Measurements from ENCODE around the gene SLC16A10.
"Not testable (repeated sequence)": the region's sequence is repeated elsewhere in the genome, so short reads cannot be mapped to it uniquely, and the experiment has no call there.

Gene SLC16A10

GRCh38 chr6:111134236-111134869, 47.0 kb downstream of the SLC16A10 start:
- DNase-seq (ENCODE audit: low read depth in 2 of 2): not testable (repeated sequence)

- DNase-seq (ENCODE audit: low read depth in 2 of 2): not testable (repeated sequence)
Measured at GRCh38 chr6:111137489-111138093, 50.3 kb downstream of the SLC16A10 start.

- no peak for DNase-seq (ENCODE audit: low read depth in 2 of 2)
Measured at GRCh38 chr6:111147440-111147839, 60.1 kb downstream of the SLC16A10 start.

- no peak for DNase-seq (ENCODE audit: low read depth in 2 of 2)
Measured at GRCh38 chr6:111148110-111148509, 60.8 kb downstream of the SLC16A10 start.

GRCh38 chr6:111150577-111150976, 63.3 kb downstream of the SLC16A10 start:
- no peak for DNase-seq (ENCODE audit: low read depth in 2 of 2)

- DNase-seq (ENCODE audit: low read depth in 2 of 2): peak; percentile 9 to 19
Measured at GRCh38 chr6:111154981-111155380, 67.7 kb downstream of the SLC16A10 start.

GRCh38 chr6:111157412-111157811, 70.1 kb downstream of the SLC16A10 start:
- DNase-seq (ENCODE audit: low read depth in 2 of 2): no peak

- no peak for DNase-seq (ENCODE audit: low read depth in 2 of 2)
Measured at GRCh38 chr6:111159633-111160032, 72.3 kb downstream of the SLC16A10 start.

- DNase-seq (ENCODE audit: low read depth in 2 of 2): no peak
Measured at GRCh38 chr6:111161650-111162049, 74.3 kb downstream of the SLC16A10 start.

GRCh38 chr6:111162504-111162903, 75.2 kb downstream of the SLC16A10 start:
- DNase-seq (ENCODE audit: low read depth in 2 of 2): no peak

GRCh38 chr6:111171577-111172400, 84.5 kb downstream of the SLC16A10 start:
- no peak for DNase-seq (ENCODE audit: low read depth in 2 of 2)

- DNase-seq (ENCODE audit: low read depth in 2 of 2): no peak
Measured at GRCh38 chr6:111172563-111172962, 85.3 kb downstream of the SLC16A10 start.

- DNase-seq (ENCODE audit: low read depth in 2 of 2): no peak
Measured at GRCh38 chr6:111173341-111173740, 86.0 kb downstream of the SLC16A10 start.

- no peak for DNase-seq (ENCODE audit: low read depth in 2 of 2)
Measured at GRCh38 chr6:111173946-111174345, 86.6 kb downstream of the SLC16A10 start.

GRCh38 chr6:111175109-111175508, 87.8 kb downstream of the SLC16A10 start:
- no peak for DNase-seq (ENCODE audit: low read depth in 2 of 2)

GRCh38 chr6:111176038-111176759, 88.9 kb downstream of the SLC16A10 start:
- no peak for DNase-seq (ENCODE audit: low read depth in 2 of 2)

- DNase-seq (ENCODE audit: low read depth in 2 of 2): no peak
Measured at GRCh38 chr6:111176760-111177099, 89.4 kb downstream of the SLC16A10 start.

- DNase-seq (ENCODE audit: low read depth in 2 of 2): no peak
Measured at GRCh38 chr6:111177131-111177530, 89.8 kb downstream of the SLC16A10 start.

GRCh38 chr6:111183702-111184517, 96.6 kb downstream of the SLC16A10 start:
- DNase-seq (ENCODE audit: low read depth in 2 of 2): no peak

- DNase-seq (ENCODE audit: low read depth in 2 of 2): no peak
Measured at GRCh38 chr6:111184827-111185532, 97.7 kb downstream of the SLC16A10 start.

GRCh38 chr6:111185954-111186353, 98.7 kb downstream of the SLC16A10 start:
- no peak for DNase-seq (ENCODE audit: low read depth in 2 of 2)
